GM12891 (cell line): ENCODE data around the gene POC1A.

Experiments
- DNase-seq: peaks from one replicate; pipeline ENCODE4 v3.0.0; 2011; ENCODE audit warnings: low spot score; ENCODE audit not compliant: insufficient read length
- FAIRE-seq: peaks from 2 replicates; lab custom pipeline; 2011; peaks lifted over from hg19 to GRCh38; lab: Jason Lieb, UNC
- PAX5 ChIP-seq: IDR thresholded peaks from 2 replicates; pipeline ENCODE4 v1.6.1; 2011; ENCODE audit warnings: low read length, moderate library complexity, mild to moderate bottlenecking; ENCODE audit not compliant: insufficient read depth, severe bottlenecking
- POLR2A ChIP-seq: IDR thresholded peaks from 2 replicates; pipeline ENCODE4 v1.6.1; 2011; ENCODE audit warnings: low read depth, low read length, control low read depth
- POLR2AphosphoS5 ChIP-seq: IDR thresholded peaks from 2 replicates; pipeline ENCODE4 v1.6.1; 2011; ENCODE audit warnings: low read depth, low read length, control low read depth
- POU2F2 ChIP-seq: IDR thresholded peaks from 2 replicates; pipeline ENCODE4 v1.6.1; 2011; ENCODE audit warnings: low read depth, mild to moderate bottlenecking, control low read depth, low read length, moderate library complexity
- SPI1 ChIP-seq: IDR thresholded peaks from 2 replicates; pipeline ENCODE4 v1.6.1; 2011; ENCODE audit warnings: low read depth, low read length, control low read depth
- TAF1 ChIP-seq: IDR thresholded peaks from 2 replicates; pipeline ENCODE4 v1.6.1; 2011; ENCODE audit warnings: low read depth, low read length, control low read depth

The POC1A gene

GRCh38 chr3:52094571-52095485, 59.4 kb downstream of the POC1A start:
- DNase-seq (no peak), FAIRE-seq (peak; percentile 5)
- TF ChIP-seq POLR2A: no peak
- TF ChIP-seq POLR2AphosphoS5: no peak
- TF ChIP-seq PAX5: no peak
- TF ChIP-seq SPI1: no peak
- no peak for TF ChIP-seq TAF1
- TF ChIP-seq POU2F2: no peak

- FAIRE-seq (no peak), DNase-seq (no peak)
- no peak for TF ChIP-seq TAF1
- no peak for TF ChIP-seq POLR2A
- TF ChIP-seq SPI1: no peak
- TF ChIP-seq POLR2AphosphoS5: no peak
Measured at GRCh38 chr3:52093756-52094545, 60.3 kb downstream of the POC1A start.

- DNase-seq (no peak), FAIRE-seq (no peak)
- TF ChIP-seq POU2F2: no peak
- TF ChIP-seq PAX5: no peak
- TF ChIP-seq POLR2AphosphoS5: no peak
- TF ChIP-seq TAF1: no peak
Measured at GRCh38 chr3:52092891-52093290, 61.3 kb downstream of the POC1A start.

- DNase-seq (no peak), FAIRE-seq (no peak)
- TF ChIP-seq PAX5 (no peak), TAF1 (no peak), POLR2AphosphoS5 (no peak), POLR2A (no peak), SPI1 (no peak), POU2F2 (no peak)
Measured at GRCh38 chr3:52092271-52092660, 62.0 kb downstream of the POC1A start.

DNA sequence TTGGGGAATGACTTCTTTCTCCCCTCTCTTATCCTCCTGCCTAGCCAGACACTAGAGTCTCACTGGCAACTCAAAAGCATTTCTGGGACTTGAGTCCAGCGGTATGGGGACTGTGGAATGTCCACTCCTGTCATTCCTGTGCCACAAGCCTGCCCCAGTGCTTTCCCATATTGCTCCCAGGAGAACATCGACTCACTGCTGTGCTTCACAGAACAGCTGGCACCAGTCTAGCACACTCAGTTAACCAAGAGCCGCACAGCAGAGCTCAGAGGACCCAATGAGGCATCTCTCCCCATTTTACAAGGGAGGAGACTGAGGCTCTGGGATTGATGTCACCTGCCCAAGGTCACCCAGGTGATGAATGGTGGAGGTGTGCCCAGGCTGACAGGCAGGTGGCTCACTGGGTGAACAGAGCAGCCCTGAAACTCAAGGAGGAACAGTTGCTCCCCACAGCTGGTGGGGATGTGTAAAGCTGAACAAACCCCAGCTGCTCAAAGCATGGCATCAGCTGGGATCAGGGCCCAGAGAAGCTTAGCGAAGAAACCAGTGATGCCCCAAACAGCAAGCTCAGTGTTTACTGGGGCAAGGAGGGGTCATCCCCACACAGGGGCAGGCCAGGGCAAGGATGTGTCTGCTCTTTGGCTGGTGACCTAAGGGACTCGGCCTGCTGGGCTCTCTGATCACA, 62.5 kb downstream of the POC1A start:
- FAIRE-seq: no peak
- TF ChIP-seq TAF1 (no peak), POLR2A (no peak), POU2F2 (no peak), SPI1 (no peak), PAX5 (no peak), POLR2AphosphoS5 (no peak)
- DNase-seq: no peak

GRCh38 chr3:52090933-52091468, 63.2 kb downstream of the POC1A start:
- FAIRE-seq: no peak
- no peak for DNase-seq
- no peak for TF ChIP-seq PAX5
- TF ChIP-seq TAF1: no peak
- no peak for TF ChIP-seq POLR2A
- no peak for TF ChIP-seq POU2F2
- TF ChIP-seq POLR2AphosphoS5: no peak
- TF ChIP-seq SPI1: no peak

GRCh38 chr3:52090131-52090932, 63.9 kb downstream of the POC1A start:
- no peak for FAIRE-seq
- DNase-seq: no peak
- TF ChIP-seq POLR2A (no peak), POLR2AphosphoS5 (no peak), PAX5 (no peak), TAF1 (no peak), POU2F2 (no peak), SPI1 (no peak)

- TF ChIP-seq PAX5 (no peak), SPI1 (no peak), POLR2AphosphoS5 (no peak), POLR2A (no peak), TAF1 (no peak), POU2F2 (no peak)
- FAIRE-seq (no peak), DNase-seq (no peak)
Measured at GRCh38 chr3:52089691-52090090, 64.5 kb downstream of the POC1A start.
